Coronary artery (tissue), 2 donors: ENCODE measurements around the gene BRF1.
"Not testable (repeated sequence)": the region's sequence is repeated elsewhere in the genome, so short reads cannot be mapped to it uniquely, and the experiment has no call there.

ENCODE experiments used
- DNase-seq: peaks from one replicate; pipeline ENCODE4 v3.0.0-alpha.2; 2017; ENCODE audit warnings: low spot score
- H3K27ac ChIP-seq, 2 donors: fragments of 200-600 bp; sonication (generic); one replicate each; pipeline ENCODE4 v1.5.1; 2016 to 2019
- H3K4me3 ChIP-seq: fragments of 200-600 bp; sonication (generic); 2 replicates; pipeline ENCODE4 v1.5.1; 2016; ENCODE audit warnings: mild to moderate bottlenecking, moderate library complexity
- CTCF ChIP-seq: fragments of 200-600 bp; sonication (generic); IDR thresholded peaks from one replicate; pipeline ENCODE4 v1.5.1; 2019; ENCODE audit warnings: antibody characterized with exemption

Gene BRF1

GRCh38 chr14:105331575-105332349, 31.0 kb upstream of the BRF1 start:
- no peak for TF ChIP-seq CTCF
- no peak for DNase-seq
- Histone ChIP-seq H3K4me3 (no peak overlapping the region), H3K27ac (peak overlapping the region in 1 of 2 donors; percentile 51)

- no peak for DNase-seq
- H3K27ac ChIP-seq, result peak overlapping the region in 1 of 2 donors; percentile 63
- H3K4me3 ChIP-seq, result no peak overlapping the region
- no peak for TF ChIP-seq CTCF
Observed at GRCh38 chr14:105330491-105330895, 29.7 kb upstream of the BRF1 start.

- H3K27ac ChIP-seq, result peak overlapping the region in 1 of 2 donors; percentile 63
- DNase-seq, result no peak
- no peak overlapping the region for H3K4me3 ChIP-seq
- no peak for TF ChIP-seq CTCF
Observed at GRCh38 chr14:105329411-105330150, 28.8 kb upstream of the BRF1 start.

- no peak for DNase-seq
- TF ChIP-seq CTCF, result no peak
- Histone ChIP-seq H3K4me3 (no peak overlapping the region), H3K27ac (peak overlapping the region in 1 of 2 donors; percentile 63)
Observed at GRCh38 chr14:105328678-105329390, 28.0 kb upstream of the BRF1 start.

GRCh38 chr14:105328070-105328677, 27.4 kb upstream of the BRF1 start:
- no peak for TF ChIP-seq CTCF

GRCh38 chr14:105327695-105328045, 26.9 kb upstream of the BRF1 start:
- not testable (repeated sequence) for H3K4me3 ChIP-seq, DNase-seq, H3K27ac ChIP-seq

More at GRCh38 chr14:105328070-105328677, 27.4 kb upstream of the BRF1 start:
- Histone ChIP-seq H3K4me3 (no peak overlapping the region), H3K27ac (no peak overlapping the region)
- no peak for DNase-seq
